OCI-LY7 (cell line): Measurements from ENCODE around the gene RIC1. TPM values are rescaled to one million over a fixed set of nuclear protein-coding genes. Genes with fewer than 3 reads are reported as not detected.

Source experiments
- BruUV-seq: library from RNA; stranded (reverse); fragments of 400-500 nt; replicated peaks from 2 replicates; lab custom pipeline; 2021; lab: Mats Ljungman, UMichigan
- CTCF ChIA-PET: fragments of 300-600 bp; sonication (Branson Sonifier 250); formaldehyde crosslinking; loops from one replicate; lab custom pipeline; 2022; ENCODE audit warnings: antibody characterized with exemption; ENCODE audit not compliant: unreplicated experiment; lab: Charles Lee
- POLR2A ChIA-PET: fragments of 300-600 bp; sonication (Branson Sonifier 250); formaldehyde crosslinking; loops from one replicate; lab custom pipeline; 2022; ENCODE audit warnings: antibody characterized with exemption; lab: Charles Lee
- DNase-seq: peaks from one replicate; pipeline ENCODE4 v3.0.0-alpha.2; 2015; ENCODE audit warnings: low spot score
- H2AFZ ChIP-seq: fragments of 200-600 bp; sonication (generic), shearing (Covaris generic); 2 replicates; pipeline ENCODE4 v1.6.1; 2014; ENCODE audit warnings: mild to moderate bottlenecking, antibody characterized with exemption, low read length, moderate library complexity
- H3K27ac ChIP-seq: fragments of 200-600 bp; sonication (generic); 2 replicates; pipeline ENCODE4 v1.5.1; 2014; ENCODE audit warnings: mixed run types, low read depth, mild to moderate bottlenecking, moderate library complexity, low read length, inconsistent platforms; ENCODE audit not compliant: poor library complexity, severe bottlenecking
- H3K36me3 ChIP-seq: fragments of 200-600 bp; sonication (generic); 2 replicates; pipeline ENCODE4 v1.6.1; 2014; ENCODE audit warnings: mild to moderate bottlenecking, antibody characterized with exemption, low read length, moderate library complexity, mixed read lengths; ENCODE audit not compliant: insufficient read depth
- H3K4me1 ChIP-seq: fragments of 200-600 bp; sonication (generic); 2 replicates; pipeline ENCODE4 v1.5.1; 2014; ENCODE audit warnings: mild to moderate bottlenecking, low read length; ENCODE audit not compliant: insufficient read depth, poor library complexity, severe bottlenecking
- H3K4me2 ChIP-seq: fragments of 200-600 bp; sonication (generic); 2 replicates; pipeline ENCODE4 v1.6.1; 2014; ENCODE audit warnings: mild to moderate bottlenecking, low read length
- H3K4me3 ChIP-seq: fragments of 200-600 bp; sonication (generic); 2 replicates; pipeline ENCODE4 v1.5.1; 2014; ENCODE audit warnings: mild to moderate bottlenecking, low read depth, low read length; ENCODE audit not compliant: poor library complexity, severe bottlenecking
- H3K79me2 ChIP-seq: fragments of 200-600 bp; sonication (generic); 2 replicates; pipeline ENCODE4 v1.6.1; 2016; ENCODE audit warnings: low read depth, mild to moderate bottlenecking, low read length, moderate library complexity, mixed read lengths; ENCODE audit not compliant: insufficient read depth
- H3K9me2 ChIP-seq: fragments of 200-600 bp; sonication (generic); 2 replicates; pipeline ENCODE4 v1.6.1; 2016; ENCODE audit warnings: mild to moderate bottlenecking, low read length, mixed read lengths; ENCODE audit not compliant: insufficient read depth
- H3K9me3 ChIP-seq: fragments of 200-600 bp; sonication (generic); 2 replicates; pipeline ENCODE4 v1.6.1; 2014; ENCODE audit warnings: mild to moderate bottlenecking, mixed run types, low read length, mixed read lengths
- H4K20me1 ChIP-seq: fragments of 200-600 bp; sonication (generic); 2 replicates; pipeline ENCODE4 v1.6.1; 2014; ENCODE audit warnings: mild to moderate bottlenecking, antibody characterized with exemption, low read length, moderate library complexity, mixed read lengths; ENCODE audit not compliant: insufficient read depth
- EZH2phosphoT487 ChIP-seq: fragments of 200-600 bp; sonication (generic); IDR thresholded peaks from 2 replicates; pipeline ENCODE4 v1.6.1; 2018; ENCODE audit warnings: low read depth, borderline replicate concordance, mild to moderate bottlenecking, mixed run types, antibody characterized with exemption, low read length, moderate library complexity, mixed read lengths
- intact Hi-C: fragments of 100-400 bp; cut with micrococcal nuclease; formaldehyde crosslinking; loops from one replicate; pipeline ENCODE4 v1.10.0; 2022; ENCODE audit not compliant: unreplicated experiment
- total RNA-seq, 2 experiments: library from RNA; depleted of rRNA in 1 of 2; stranded (reverse); fragments of >200 nt in 1 of 2; shearing (Covaris generic) in 1 of 2; gene quantifications; 2 replicates each; pipeline ENCODE4 v1.2.3, GENCODE V29; 2014 to 2022
- TF ChIP-seq, protein P1 (sequence below): fragments of 200-600 bp; sonication (generic); conservative IDR thresholded peaks from 2 replicates; pipeline ENCODE4 v1.5.1; 2014; ENCODE audit warnings: mild to moderate bottlenecking, antibody characterized with exemption, low read length, moderate library complexity, mixed read lengths

The RIC1 gene
- total RNA-seq, 2 experiments from 2014 or later, result 77.0 to 84.6 TPM

- ChIA-PET CTCF (interaction anchor here (0.9 kb wide), 1 partner anchor 134 kb away, joined by 3 read pairs; no protein-coding TSS in a partner anchor), POLR2A (interaction anchor here (1.2 to 1.4 kb wide), 2 partner anchors 11 to 13 kb away, joined by 3 to 4 read pairs; no protein-coding TSS in a partner anchor)
- BruUV-seq, result no TSS peak
- no peak for TF ChIP-seq EZH2phosphoT487
- TF ChIP-seq, protein P1, sequence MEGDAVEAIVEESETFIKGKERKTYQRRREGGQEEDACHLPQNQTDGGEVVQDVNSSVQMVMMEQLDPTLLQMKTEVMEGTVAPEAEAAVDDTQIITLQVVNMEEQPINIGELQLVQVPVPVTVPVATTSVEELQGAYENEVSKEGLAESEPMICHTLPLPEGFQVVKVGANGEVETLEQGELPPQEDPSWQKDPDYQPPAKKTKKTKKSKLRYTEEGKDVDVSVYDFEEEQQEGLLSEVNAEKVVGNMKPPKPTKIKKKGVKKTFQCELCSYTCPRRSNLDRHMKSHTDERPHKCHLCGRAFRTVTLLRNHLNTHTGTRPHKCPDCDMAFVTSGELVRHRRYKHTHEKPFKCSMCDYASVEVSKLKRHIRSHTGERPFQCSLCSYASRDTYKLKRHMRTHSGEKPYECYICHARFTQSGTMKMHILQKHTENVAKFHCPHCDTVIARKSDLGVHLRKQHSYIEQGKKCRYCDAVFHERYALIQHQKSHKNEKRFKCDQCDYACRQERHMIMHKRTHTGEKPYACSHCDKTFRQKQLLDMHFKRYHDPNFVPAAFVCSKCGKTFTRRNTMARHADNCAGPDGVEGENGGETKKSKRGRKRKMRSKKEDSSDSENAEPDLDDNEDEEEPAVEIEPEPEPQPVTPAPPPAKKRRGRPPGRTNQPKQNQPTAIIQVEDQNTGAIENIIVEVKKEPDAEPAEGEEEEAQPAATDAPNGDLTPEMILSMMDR, result no peak
- Histone ChIP-seq H3K27ac (no peak overlapping the region), H2AFZ (no peak overlapping the region), H3K4me2 (no peak overlapping the region), H3K4me1 (peaks cover 24% of the 10 kb centered on the region), H4K20me1 (no peaks in the 10 kb centered on the region), H3K9me3 (no peaks in the 10 kb centered on the region), H3K4me3 (no peak overlapping the region), H3K9me2 (no peaks in the 10 kb centered on the region), H3K36me3 (peaks cover 97% of the 10 kb centered on the region), H3K79me2 (0 out of 2 replicates have a peak, but pooled peaks cover 4% of the 10 kb centered on the region)
- DNase-seq, result no peak
- intact Hi-C loops, result loop anchor here (5.0 kb wide), 1 partner anchor 135 kb away; the partner anchor contains the start of gene RIC1
Measured at GRCh38 chr9:5762421-5762820, 133.5 kb downstream of the RIC1 start.

DNA sequence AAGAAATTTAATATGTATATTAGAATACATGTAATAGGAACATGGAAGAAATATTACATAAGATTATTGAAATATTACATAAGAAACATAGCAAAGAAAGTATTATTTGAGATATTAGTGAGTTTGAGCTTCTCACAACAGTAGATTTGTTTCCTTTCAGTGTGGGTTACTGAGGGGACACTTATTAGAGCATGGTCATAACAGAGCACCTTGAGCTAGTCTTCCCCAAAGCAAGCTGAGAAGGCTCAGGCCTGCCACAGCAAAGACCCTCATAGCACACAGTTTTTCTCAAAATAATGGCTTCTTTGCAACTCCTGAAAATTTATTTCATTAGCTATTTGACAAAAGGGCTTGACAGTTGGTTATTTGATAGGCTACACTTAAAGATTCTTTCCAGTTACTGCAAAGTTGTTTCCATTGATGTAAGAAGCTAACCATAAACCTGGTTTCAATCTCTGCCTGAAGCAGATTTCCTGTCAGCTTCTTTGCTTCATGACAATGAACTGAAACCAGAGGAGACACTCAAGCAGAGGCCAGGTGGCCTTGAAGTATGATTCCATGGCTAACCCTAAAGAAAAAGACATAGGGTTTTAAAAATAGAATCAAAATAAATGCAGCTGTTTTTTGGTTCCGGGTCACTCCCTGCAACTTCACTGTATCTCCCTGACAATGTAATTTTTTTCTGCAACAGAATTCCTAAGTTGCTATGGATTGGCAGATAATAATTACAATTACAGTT, 135.4 kb downstream of the RIC1 start:
- ChIA-PET CTCF (no interaction called here), POLR2A (interaction anchor here (0.5 to 1.9 kb wide), 7 partner anchors 9 to 964 kb away, joined by 4 to 15 read pairs (median 5); no protein-coding TSS in a partner anchor)
- BruUV-seq, result no TSS peak
- Histone ChIP-seq H2AFZ (no peak overlapping the region), H3K27ac (peak overlapping the region; percentile 86), H3K4me1 (peaks cover 24% of the 10 kb centered on the region), H3K9me3 (no peaks in the 10 kb centered on the region), H3K9me2 (no peaks in the 10 kb centered on the region), H3K36me3 (peaks cover 98% of the 10 kb centered on the region), H3K4me3 (peak overlapping the region; percentile 5), H3K4me2 (peak overlapping the region; percentile 57), H3K79me2 (0 out of 2 replicates have a peak, but pooled peaks cover 4% of the 10 kb centered on the region), H4K20me1 (no peaks in the 10 kb centered on the region)
- DNase-seq, result peak; percentile 83
- intact Hi-C loops, result loop anchor here (5.0 kb wide), 1 partner anchor 137 kb away; the partner anchor contains the start of gene RIC1
- TF ChIP-seq, protein P1, result no peak
- TF ChIP-seq EZH2phosphoT487, result no peak
